Measurements from ENCODE around the gene TUBAL3.

TUBAL3 gene

DNA sequence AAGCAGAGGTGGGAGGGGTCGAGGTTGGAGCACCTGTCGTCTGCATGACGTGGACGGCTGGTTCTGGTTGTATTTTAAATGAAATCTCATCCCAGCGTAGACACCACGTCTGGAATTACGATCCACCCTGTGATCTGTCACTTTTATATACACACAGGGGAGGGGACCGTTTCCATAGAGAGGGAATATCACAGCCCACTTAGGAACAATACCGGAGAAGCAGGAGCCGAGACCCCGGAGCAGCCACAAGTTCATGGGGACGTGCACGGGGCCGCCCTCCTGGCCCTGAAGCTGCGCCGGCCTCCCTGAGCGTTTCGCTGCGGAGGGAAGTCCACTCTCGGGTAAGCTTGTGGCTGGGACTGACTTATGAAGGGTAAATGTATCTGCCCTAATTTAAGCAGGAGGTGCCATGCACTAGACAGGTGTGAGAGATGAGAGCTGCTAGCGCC, 39.7 kb downstream of the TUBAL3 start, which contains the start of gene UCN3:
Gene UCN3 (plus strand): TSS at position 77 of the 449 bp plus-strand sequence. CDS start 8,755 bp downstream, outside the sequence.
- no peak within 1 kb of the TSS for H2BK120ac ChIP-seq (ENCODE audit: insufficient read depth, low read length, poor library complexity)
- H2BK12ac ChIP-seq (ENCODE audit: low read length), result no peak within 1 kb of the TSS
- no peak within 1 kb of the TSS for H3K9ac ChIP-seq (ENCODE audit: low read length)
- H3K4ac ChIP-seq (ENCODE audit: low read depth, low read length), result no peak within 1 kb of the TSS
- H3K14ac ChIP-seq (ENCODE audit: low read length), result no peak within 1 kb of the TSS
- no peak within 1 kb of the TSS for H4K8ac ChIP-seq (ENCODE audit: low read depth, low read length)
- no peaks in the 10 kb centered on the region for H3K9me3 ChIP-seq (ENCODE audit: insufficient read depth, low read depth, low read length)
- no peak within 1 kb of the TSS for H3K18ac ChIP-seq (ENCODE audit: low read length)
- no peaks in the 10 kb centered on the region for H3K27me3 ChIP-seq (ENCODE audit: insufficient read depth, low read length)
- H3K23ac ChIP-seq (ENCODE audit: low read length), result no peak within 1 kb of the TSS
- no peak within 1 kb of the TSS for H4K91ac ChIP-seq (ENCODE audit: low read depth, low read length)
- no peaks in the 10 kb centered on the region for H3K36me3 ChIP-seq (ENCODE audit: control insufficient read depth in 1 of 2, insufficient read depth in 2 of 2, low read length in 2 of 2)
- H3K4me2 ChIP-seq (ENCODE audit: low read length), result no peak within 1 kb of the TSS
- no peak within 1 kb of the TSS for H3K27ac ChIP-seq (ENCODE audit: low read depth, low read length)
- no CpG with 5 or more reads among the region's 21 CpGs for WGBS (ENCODE audit: extremely low coverage, insufficient coverage, insufficient read length)
- H2AK5ac ChIP-seq (ENCODE audit: low read length), result no peak within 1 kb of the TSS
- H2BK5ac ChIP-seq (ENCODE audit: low read depth, low read length, poor library complexity), result no peak within 1 kb of the TSS
- H4K12ac ChIP-seq (ENCODE audit: low read depth, low read length), result no peak within 1 kb of the TSS
- H3K79me2 ChIP-seq (ENCODE audit: control insufficient read depth, insufficient read depth, low read length, poor library complexity), result no peaks in the 10 kb centered on the region
- no peak within 1 kb of the TSS for H2AFZ ChIP-seq (ENCODE audit: insufficient read depth, low read length, poor library complexity)
- H3K79me1 ChIP-seq (ENCODE audit: low read length), result no peaks in the 10 kb centered on the region
- H3K4me1 ChIP-seq (ENCODE audit: control insufficient read depth in 1 of 2, insufficient read depth in 2 of 2, low read length in 2 of 2), result no peaks in the 10 kb centered on the region
- no peak for DNase-seq
- no peak within 1 kb of the TSS for H3K4me3 ChIP-seq (ENCODE audit: low read depth, low read length)

DNA sequence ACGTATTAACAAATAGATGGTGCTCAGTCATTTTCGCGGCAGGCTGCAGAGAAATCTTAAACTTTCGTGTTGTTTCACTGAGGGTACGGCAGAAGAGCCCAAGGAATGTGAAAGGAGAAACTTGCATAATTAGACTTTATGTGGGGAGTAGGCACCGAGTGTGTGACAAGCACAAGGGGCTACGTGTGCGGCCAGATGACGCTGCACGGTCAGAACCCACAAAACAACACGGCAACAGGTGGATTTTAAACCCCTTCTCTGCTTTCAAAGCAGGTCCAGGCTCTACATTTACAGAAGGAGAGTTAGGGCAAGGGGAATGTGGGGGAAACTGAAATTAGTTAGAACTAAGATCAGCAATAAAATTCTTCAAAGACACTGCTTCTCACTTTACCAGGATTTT, 40.3 kb downstream of the TUBAL3 start:
- no peak overlapping the region for H2BK12ac ChIP-seq (ENCODE audit: low read length)

DNA sequence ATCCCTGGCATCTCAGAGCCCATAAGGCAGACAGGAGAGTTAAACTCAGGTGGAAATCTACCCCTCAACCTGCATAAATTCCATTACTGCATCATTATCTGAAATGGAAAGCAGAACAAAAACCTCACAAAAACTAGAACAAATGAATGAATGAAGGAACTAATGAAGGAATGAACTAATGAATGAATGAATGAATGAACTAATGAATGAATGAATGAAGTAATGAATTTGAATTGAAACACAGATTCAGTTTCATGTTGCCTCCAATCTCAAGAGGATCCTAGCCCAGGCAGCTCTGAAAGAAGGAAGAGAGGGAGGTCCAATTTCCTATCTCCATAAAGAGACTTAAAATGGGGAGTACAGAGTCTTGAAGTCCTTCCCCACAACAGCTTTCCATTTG, 41.8 kb downstream of the TUBAL3 start:
- Histone ChIP-seq H2AFZ (ENCODE audit: insufficient read depth, low read length, poor library complexity) (no peak overlapping the region), H3K36me3 (ENCODE audit: control insufficient read depth in 1 of 2, insufficient read depth in 2 of 2, low read length in 2 of 2) (no peaks in the 10 kb centered on the region), H3K4me1 (ENCODE audit: control insufficient read depth in 1 of 2, insufficient read depth in 2 of 2, low read length in 2 of 2) (no peaks in the 10 kb centered on the region), H3K18ac (ENCODE audit: low read length) (no peak overlapping the region), H3K23ac (ENCODE audit: low read length) (no peak overlapping the region), H3K9me3 (ENCODE audit: insufficient read depth, low read depth, low read length) (no peaks in the 10 kb centered on the region), H3K14ac (ENCODE audit: low read length) (no peak overlapping the region), H2AK5ac (ENCODE audit: low read length) (no peak overlapping the region), H3K4me3 (ENCODE audit: low read depth, low read length) (no peak overlapping the region), H3K27me3 (ENCODE audit: insufficient read depth, low read length) (no peaks in the 10 kb centered on the region), H3K79me2 (ENCODE audit: control insufficient read depth, insufficient read depth, low read length, poor library complexity) (no peaks in the 10 kb centered on the region), H3K9ac (ENCODE audit: low read length) (no peak overlapping the region), H4K12ac (ENCODE audit: low read depth, low read length) (no peak overlapping the region), H2BK120ac (ENCODE audit: insufficient read depth, low read length, poor library complexity) (no peak overlapping the region), H2BK5ac (ENCODE audit: low read depth, low read length, poor library complexity) (no peak overlapping the region), H4K91ac (ENCODE audit: low read depth, low read length) (no peak overlapping the region), H4K8ac (ENCODE audit: low read depth, low read length) (no peak overlapping the region), H3K4ac (ENCODE audit: low read depth, low read length) (no peak overlapping the region), H2BK12ac (ENCODE audit: low read length) (no peak overlapping the region), H3K79me1 (ENCODE audit: low read length) (no peaks in the 10 kb centered on the region), H3K27ac (ENCODE audit: low read depth, low read length) (no peak overlapping the region), H3K4me2 (ENCODE audit: low read length) (no peak overlapping the region)
- no peak for DNase-seq

More for the DNA sequence above, 40.3 kb downstream of the TUBAL3 start:
- Histone ChIP-seq H2BK5ac (ENCODE audit: low read depth, low read length, poor library complexity) (no peak overlapping the region), H3K23ac (ENCODE audit: low read length) (no peak overlapping the region), H4K8ac (ENCODE audit: low read depth, low read length) (no peak overlapping the region), H3K9me3 (ENCODE audit: insufficient read depth, low read depth, low read length) (no peaks in the 10 kb centered on the region), H3K4me2 (ENCODE audit: low read length) (no peak overlapping the region), H4K91ac (ENCODE audit: low read depth, low read length) (no peak overlapping the region), H3K79me1 (ENCODE audit: low read length) (no peaks in the 10 kb centered on the region), H3K4me1 (ENCODE audit: control insufficient read depth in 1 of 2, insufficient read depth in 2 of 2, low read length in 2 of 2) (no peaks in the 10 kb centered on the region), H3K79me2 (ENCODE audit: control insufficient read depth, insufficient read depth, low read length, poor library complexity) (no peaks in the 10 kb centered on the region), H2BK120ac (ENCODE audit: insufficient read depth, low read length, poor library complexity) (no peak overlapping the region), H4K12ac (ENCODE audit: low read depth, low read length) (no peak overlapping the region), H2AFZ (ENCODE audit: insufficient read depth, low read length, poor library complexity) (no peak overlapping the region), H3K14ac (ENCODE audit: low read length) (no peak overlapping the region), H3K27ac (ENCODE audit: low read depth, low read length) (no peak overlapping the region), H3K18ac (ENCODE audit: low read length) (no peak overlapping the region), H3K4ac (ENCODE audit: low read depth, low read length) (no peak overlapping the region), H3K4me3 (ENCODE audit: low read depth, low read length) (no peak overlapping the region), H2AK5ac (ENCODE audit: low read length) (no peak overlapping the region), H3K27me3 (ENCODE audit: insufficient read depth, low read length) (no peaks in the 10 kb centered on the region), H3K36me3 (ENCODE audit: control insufficient read depth in 1 of 2, insufficient read depth in 2 of 2, low read length in 2 of 2) (no peaks in the 10 kb centered on the region), H3K9ac (ENCODE audit: low read length) (no peak overlapping the region)
- WGBS (ENCODE audit: extremely low coverage, insufficient coverage, insufficient read length), result no CpG with 5 or more reads among the region's 11 CpGs
- DNase-seq, result no peak

DNA sequence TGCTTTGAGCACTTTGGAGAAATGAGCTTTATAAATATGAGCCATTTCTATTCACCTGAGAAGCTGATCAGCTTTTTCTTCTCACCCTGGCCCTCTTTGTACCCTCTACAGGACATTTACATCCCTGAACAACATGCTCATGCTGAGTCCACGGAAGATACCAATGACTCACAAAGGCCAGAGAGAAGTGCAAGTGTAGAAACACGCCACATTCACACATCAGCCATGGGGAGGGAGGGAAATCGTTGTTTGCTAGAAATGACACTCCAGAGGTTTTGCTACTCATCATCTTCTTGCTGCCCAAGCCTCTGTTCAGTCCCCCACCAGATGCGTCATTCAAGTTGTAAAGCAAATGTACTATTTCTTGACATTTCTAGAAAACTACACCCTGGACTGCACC, 42.7 kb downstream of the TUBAL3 start:
- no peak overlapping the region for H4K8ac ChIP-seq (ENCODE audit: low read depth, low read length)
- no peaks in the 10 kb centered on the region for H3K27me3 ChIP-seq (ENCODE audit: insufficient read depth, low read length)
- H3K4me2 ChIP-seq (ENCODE audit: low read length), result no peak overlapping the region
- H2BK12ac ChIP-seq (ENCODE audit: low read length), result no peak overlapping the region
- WGBS (ENCODE audit: extremely low coverage, insufficient coverage, insufficient read length), result no CpG with 5 or more reads among the region's 4 CpGs
- no peak overlapping the region for H2AK5ac ChIP-seq (ENCODE audit: low read length)
- no peak overlapping the region for H3K9ac ChIP-seq (ENCODE audit: low read length)
- H3K18ac ChIP-seq (ENCODE audit: low read length), result no peak overlapping the region
- no peaks in the 10 kb centered on the region for H3K79me2 ChIP-seq (ENCODE audit: control insufficient read depth, insufficient read depth, low read length, poor library complexity)
- no peak overlapping the region for H4K12ac ChIP-seq (ENCODE audit: low read depth, low read length)
- no peak overlapping the region for H2BK120ac ChIP-seq (ENCODE audit: insufficient read depth, low read length, poor library complexity)
- no peak overlapping the region for H3K23ac ChIP-seq (ENCODE audit: low read length)
- H2AFZ ChIP-seq (ENCODE audit: insufficient read depth, low read length, poor library complexity), result no peak overlapping the region
- no peak overlapping the region for H4K91ac ChIP-seq (ENCODE audit: low read depth, low read length)
- H3K27ac ChIP-seq (ENCODE audit: low read depth, low read length), result no peak overlapping the region
- no peak for DNase-seq
- H3K4me1 ChIP-seq (ENCODE audit: control insufficient read depth in 1 of 2, insufficient read depth in 2 of 2, low read length in 2 of 2), result no peaks in the 10 kb centered on the region
- no peaks in the 10 kb centered on the region for H3K9me3 ChIP-seq (ENCODE audit: insufficient read depth, low read depth, low read length)
- H3K4me3 ChIP-seq (ENCODE audit: low read depth, low read length), result no peak overlapping the region
- H3K14ac ChIP-seq (ENCODE audit: low read length), result no peak overlapping the region
- no peaks in the 10 kb centered on the region for H3K79me1 ChIP-seq (ENCODE audit: low read length)
- no peak overlapping the region for H2BK5ac ChIP-seq (ENCODE audit: low read depth, low read length, poor library complexity)
- no peaks in the 10 kb centered on the region for H3K36me3 ChIP-seq (ENCODE audit: control insufficient read depth in 1 of 2, insufficient read depth in 2 of 2, low read length in 2 of 2)
- no peak overlapping the region for H3K4ac ChIP-seq (ENCODE audit: low read depth, low read length)

All from trophoblast cell (in vitro differentiated cells and primary cell).